Uterus (tissue), 4 donors: ENCODE measurements around the gene ETS1. TPM values are rescaled to one million over a fixed set of nuclear protein-coding genes. Genes with fewer than 3 reads are reported as not detected.

Experiments used
- DNase-seq, 2 donors: peaks; one replicate each; pipeline ENCODE4 v3.0.0-alpha.2; 2019 to 2020
- H3K27ac ChIP-seq, 2 donors: fragments of 200-600 bp; sonication (generic); 1 replicate in 1 of 2; 2 replicates in 1 of 2; pipeline ENCODE4 v1.5.1; 2016 to 2018
- H3K27me3 ChIP-seq, 2 donors: fragments of 200-600 bp; sonication (generic); one replicate each; pipeline ENCODE4 v1.5.1; 2018 to 2019; ENCODE audit warnings: control low read depth in 1 of 2
- H3K36me3 ChIP-seq, 2 donors: fragments of 200-600 bp; sonication (generic); one replicate each; pipeline ENCODE4 v1.5.1; 2019; ENCODE audit warnings: control low read depth in 1 of 2
- H3K4me1 ChIP-seq, 2 donors: fragments of 200-600 bp; sonication (generic); one replicate each; pipeline ENCODE4 v1.5.1; 2018 to 2019; ENCODE audit warnings: control low read depth in 1 of 2
- H3K4me3 ChIP-seq, 2 donors: fragments of 200-600 bp; sonication (generic); 1 replicate in 1 of 2; 2 replicates in 1 of 2; pipeline ENCODE4 v1.5.1; 2018 to 2019; ENCODE audit warnings: mild to moderate bottlenecking in 1 of 2
- H3K9me3 ChIP-seq, 2 donors: fragments of 200-600 bp; sonication (generic); one replicate each; pipeline ENCODE4 v1.5.1; 2019; ENCODE audit warnings: control low read depth in 1 of 2
- POLR2A ChIP-seq, 2 donors: fragments of 450-650 bp; IDR thresholded peaks; one replicate each; pipeline ENCODE4 v1.6.1; 2016; ENCODE audit warnings: antibody characterized with exemption in 2 of 2, mild to moderate bottlenecking in 1 of 2, moderate library complexity in 1 of 2
- intact Hi-C: fragments of 100-400 bp; cut with DNase I; formaldehyde crosslinking; loops from one replicate; pipeline ENCODE4 v1.15.1; 2023; ENCODE audit warnings: low total_unique reads
- total RNA-seq, 4 donors: library from RNA; depleted of rRNA in 3 of 4; stranded (reverse); fragments of >200 nt in 3 of 4; gene quantifications; one replicate each; pipeline versions ENCODE4 v1.1.0 to v1.2.4, GENCODE V29; 2014 to 2023
- TF ChIP-seq, protein P1 (sequence below), 4 experiments: fragments of 200-600 bp in 2 of 4; fragments of 450-650 bp in 2 of 4; sonication (generic) in 2 of 4; IDR thresholded peaks; one replicate each; pipeline ENCODE4 v1.5.1; 2016 to 2019; ENCODE audit warnings: antibody characterized with exemption in 4 of 4, mild to moderate bottlenecking in 2 of 4, moderate library complexity in 1 of 4
- donor health status: DM: yes; HTN: yes; CAD: no.

The ETS1 gene
- total RNA-seq, 4 donors from 2014 or later = 24.1 to 80.9 (median 58.3) TPM

GRCh38 chr11:128630367-128631230 lies 43.2 kb upstream of the ETS1 start:
- peak in 1 of 2 donors; percentile 14 for TF ChIP-seq POLR2A (IDR thresholded peaks at IDR 0.05)
- TF ChIP-seq, protein P1, sequence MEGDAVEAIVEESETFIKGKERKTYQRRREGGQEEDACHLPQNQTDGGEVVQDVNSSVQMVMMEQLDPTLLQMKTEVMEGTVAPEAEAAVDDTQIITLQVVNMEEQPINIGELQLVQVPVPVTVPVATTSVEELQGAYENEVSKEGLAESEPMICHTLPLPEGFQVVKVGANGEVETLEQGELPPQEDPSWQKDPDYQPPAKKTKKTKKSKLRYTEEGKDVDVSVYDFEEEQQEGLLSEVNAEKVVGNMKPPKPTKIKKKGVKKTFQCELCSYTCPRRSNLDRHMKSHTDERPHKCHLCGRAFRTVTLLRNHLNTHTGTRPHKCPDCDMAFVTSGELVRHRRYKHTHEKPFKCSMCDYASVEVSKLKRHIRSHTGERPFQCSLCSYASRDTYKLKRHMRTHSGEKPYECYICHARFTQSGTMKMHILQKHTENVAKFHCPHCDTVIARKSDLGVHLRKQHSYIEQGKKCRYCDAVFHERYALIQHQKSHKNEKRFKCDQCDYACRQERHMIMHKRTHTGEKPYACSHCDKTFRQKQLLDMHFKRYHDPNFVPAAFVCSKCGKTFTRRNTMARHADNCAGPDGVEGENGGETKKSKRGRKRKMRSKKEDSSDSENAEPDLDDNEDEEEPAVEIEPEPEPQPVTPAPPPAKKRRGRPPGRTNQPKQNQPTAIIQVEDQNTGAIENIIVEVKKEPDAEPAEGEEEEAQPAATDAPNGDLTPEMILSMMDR (IDR thresholded peaks at IDR 0.05) = peak; percentile 82 to 92 (median 88)
- no peaks in the 10 kb centered on the region for H3K27me3 ChIP-seq
- H3K4me1 ChIP-seq = no peaks in the 10 kb centered on the region
- no peaks in the 10 kb centered on the region for H3K9me3 ChIP-seq
- intact Hi-C loops = no loop called here
- peak; percentile 89 for DNase-seq
- H3K27ac ChIP-seq = peak overlapping the region; percentile 21 to 25
- H3K36me3 ChIP-seq = no peaks in the 10 kb centered on the region
- no peak overlapping the region for H3K4me3 ChIP-seq

- no peaks in the 10 kb centered on the region for H3K4me1 ChIP-seq
- intact Hi-C loops = loop anchor here (10.0 kb wide), 1 partner anchor 455 kb away; no protein-coding TSS in a partner anchor
- peak overlapping the region in 1 of 2 donors; percentile 25 for H3K27ac ChIP-seq
Measured at GRCh38 chr11:128629516-128630106, 42.3 kb upstream of the ETS1 start.

GRCh38 chr11:128628686-128629085 lies 41.3 kb upstream of the ETS1 start:
- H3K4me1 ChIP-seq = no peaks in the 10 kb centered on the region
- no peaks in the 10 kb centered on the region for H3K36me3 ChIP-seq
- no peak overlapping the region for H3K27ac ChIP-seq
- H3K4me3 ChIP-seq = no peak overlapping the region
- no peaks in the 10 kb centered on the region for H3K27me3 ChIP-seq
- intact Hi-C loops = loop anchor here (10.0 kb wide), 1 partner anchor 454 kb away; no protein-coding TSS in a partner anchor
- DNase-seq = no peak
- TF ChIP-seq POLR2A (IDR thresholded peaks at IDR 0.05) = no peak
- TF ChIP-seq, protein P1 (IDR thresholded peaks at IDR 0.05) = no peak
- H3K9me3 ChIP-seq = no peaks in the 10 kb centered on the region

More at GRCh38 chr11:128629516-128630106, 42.3 kb upstream of the ETS1 start:
- no peaks in the 10 kb centered on the region for H3K36me3 ChIP-seq
- H3K4me3 ChIP-seq = no peak overlapping the region
- H3K27me3 ChIP-seq = no peaks in the 10 kb centered on the region
- no peaks in the 10 kb centered on the region for H3K9me3 ChIP-seq
- TF ChIP-seq, protein P1 (IDR thresholded peaks at IDR 0.05) = no peak
- DNase-seq = no peak

- no peaks in the 10 kb centered on the region for H3K36me3 ChIP-seq
- no peaks in the 10 kb centered on the region for H3K27me3 ChIP-seq
- H3K4me3 ChIP-seq = no peak overlapping the region
- intact Hi-C loops = loop anchor here (10.0 kb wide), 1 partner anchor 453 kb away; no protein-coding TSS in a partner anchor
- no peaks in the 10 kb centered on the region for H3K4me1 ChIP-seq
- DNase-seq = no peak
- H3K9me3 ChIP-seq = no peaks in the 10 kb centered on the region
- no peak overlapping the region for H3K27ac ChIP-seq
- TF ChIP-seq, protein P1 (IDR thresholded peaks at IDR 0.05) = no peak
- TF ChIP-seq POLR2A (IDR thresholded peaks at IDR 0.05) = no peak
Measured at GRCh38 chr11:128628325-128628673, 40.9 kb upstream of the ETS1 start.
